Sigmoid colon (tissue), 4 donors: ENCODE data around the gene HAT1.

Source experiments
- CTCF ChIP-seq, 4 experiments: fragments of 450-650 bp in 3 of 4; fragments of 200-600 bp in 1 of 4; IDR thresholded peaks; one replicate each; pipeline ENCODE4 v1.5.1; 2016 to 2019; ENCODE audit warnings: antibody characterized with exemption in 4 of 4, mild to moderate bottlenecking in 3 of 4, moderate library complexity in 2 of 4
- POLR2AphosphoS5 ChIP-seq, 4 donors: sonication (generic); formaldehyde crosslinking; IDR thresholded peaks; one replicate each; pipeline ENCODE4 v1.6.1; 2017; ENCODE audit warnings: antibody characterized with exemption in 4 of 4

GRCh38 chr2:171909266-171909665 is 13.0 kb upstream of the HAT1 start:
- no peak for TF ChIP-seq CTCF (IDR thresholded peaks at IDR 0.05)
- TF ChIP-seq POLR2AphosphoS5 (IDR thresholded peaks at IDR 0.05), result no peak
